Prostate gland (tissue), 2 donors: ENCODE results near the gene ZNF431.

ENCODE experiments used
- CTCF ChIP-seq, 4 experiments: fragments of 200-600 bp in 2 of 4; fragments of 450-650 bp in 2 of 4; sonication (generic) in 2 of 4; IDR thresholded peaks; 1 replicate in 3 of 4; 2 replicates in 1 of 4; pipeline ENCODE4 v1.5.1; 2016 to 2019; ENCODE audit warnings: antibody characterized with exemption in 4 of 4, mild to moderate bottlenecking in 2 of 4, moderate library complexity in 2 of 4
- POLR2A ChIP-seq: fragments of 450-650 bp; IDR thresholded peaks from one replicate; pipeline ENCODE4 v1.6.1; 2016; ENCODE audit warnings: antibody characterized with exemption, mild to moderate bottlenecking
- POLR2AphosphoS5 ChIP-seq: sonication (generic); formaldehyde crosslinking; IDR thresholded peaks from one replicate; pipeline ENCODE4 v1.6.1; 2017; ENCODE audit warnings: antibody characterized with exemption

GRCh38 chr19:21092109-21092508 lies 49.7 kb upstream of the ZNF431 start:
- TF ChIP-seq CTCF (IDR thresholded peaks at IDR 0.05) (no peak), POLR2AphosphoS5 (no peak), POLR2A (no peak)
